Fibroblast of villous mesenchyme (primary cell): Measurements from ENCODE around the gene SURF4. TPM values are rescaled to one million over a fixed set of nuclear protein-coding genes. Genes with fewer than 3 reads are reported as not detected.

ENCODE experiments used
- DNase-seq: peaks from one replicate; pipeline ENCODE4 v3.0.0-alpha.2; 2010; ENCODE audit warnings: low read depth
- H3K4me3 ChIP-seq: 2 replicates; pipeline ENCODE4 v1.5.1; 2011; ENCODE audit warnings: low read depth, mild to moderate bottlenecking, low read length
- total RNA-seq: library from RNA; depleted of rRNA; stranded (reverse); fragments of >200 nt; gene quantifications from 2 replicates; pipeline ENCODE4 v1.2.3, GENCODE V29; 2012
- TF ChIP-seq, protein P1 (sequence below): IDR thresholded peaks from 2 replicates; pipeline ENCODE4 v1.5.1; 2012; ENCODE audit warnings: low read depth, mild to moderate bottlenecking, low read length; ENCODE audit not compliant: insufficient read depth

The SURF4 gene
- total RNA-seq, 1 donor: 513 TPM

DNA sequence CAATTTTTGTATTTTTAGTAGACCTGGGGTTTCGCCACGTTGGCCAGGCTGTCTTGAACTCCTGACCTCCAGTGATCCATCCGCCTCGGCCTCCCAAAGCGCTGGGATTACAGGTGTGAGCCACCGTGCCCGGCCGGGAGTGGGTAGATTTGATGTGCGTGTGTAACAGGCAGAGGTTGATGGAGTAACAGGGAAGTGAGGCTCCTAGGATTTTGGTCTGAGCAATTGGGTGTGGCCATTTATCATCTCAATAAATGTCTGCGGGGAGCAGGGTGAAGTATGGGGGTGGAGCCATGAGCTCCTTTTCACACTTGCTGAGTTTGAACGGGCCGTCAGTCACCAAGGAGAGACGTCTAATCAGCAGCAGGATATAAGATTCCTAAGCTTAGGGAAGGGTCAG is 43.1 kb upstream of the SURF4 start:
- no peak overlapping the region for H3K4me3 ChIP-seq
- no peak for DNase-seq
- TF ChIP-seq, protein P1, sequence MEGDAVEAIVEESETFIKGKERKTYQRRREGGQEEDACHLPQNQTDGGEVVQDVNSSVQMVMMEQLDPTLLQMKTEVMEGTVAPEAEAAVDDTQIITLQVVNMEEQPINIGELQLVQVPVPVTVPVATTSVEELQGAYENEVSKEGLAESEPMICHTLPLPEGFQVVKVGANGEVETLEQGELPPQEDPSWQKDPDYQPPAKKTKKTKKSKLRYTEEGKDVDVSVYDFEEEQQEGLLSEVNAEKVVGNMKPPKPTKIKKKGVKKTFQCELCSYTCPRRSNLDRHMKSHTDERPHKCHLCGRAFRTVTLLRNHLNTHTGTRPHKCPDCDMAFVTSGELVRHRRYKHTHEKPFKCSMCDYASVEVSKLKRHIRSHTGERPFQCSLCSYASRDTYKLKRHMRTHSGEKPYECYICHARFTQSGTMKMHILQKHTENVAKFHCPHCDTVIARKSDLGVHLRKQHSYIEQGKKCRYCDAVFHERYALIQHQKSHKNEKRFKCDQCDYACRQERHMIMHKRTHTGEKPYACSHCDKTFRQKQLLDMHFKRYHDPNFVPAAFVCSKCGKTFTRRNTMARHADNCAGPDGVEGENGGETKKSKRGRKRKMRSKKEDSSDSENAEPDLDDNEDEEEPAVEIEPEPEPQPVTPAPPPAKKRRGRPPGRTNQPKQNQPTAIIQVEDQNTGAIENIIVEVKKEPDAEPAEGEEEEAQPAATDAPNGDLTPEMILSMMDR: no peak

DNA sequence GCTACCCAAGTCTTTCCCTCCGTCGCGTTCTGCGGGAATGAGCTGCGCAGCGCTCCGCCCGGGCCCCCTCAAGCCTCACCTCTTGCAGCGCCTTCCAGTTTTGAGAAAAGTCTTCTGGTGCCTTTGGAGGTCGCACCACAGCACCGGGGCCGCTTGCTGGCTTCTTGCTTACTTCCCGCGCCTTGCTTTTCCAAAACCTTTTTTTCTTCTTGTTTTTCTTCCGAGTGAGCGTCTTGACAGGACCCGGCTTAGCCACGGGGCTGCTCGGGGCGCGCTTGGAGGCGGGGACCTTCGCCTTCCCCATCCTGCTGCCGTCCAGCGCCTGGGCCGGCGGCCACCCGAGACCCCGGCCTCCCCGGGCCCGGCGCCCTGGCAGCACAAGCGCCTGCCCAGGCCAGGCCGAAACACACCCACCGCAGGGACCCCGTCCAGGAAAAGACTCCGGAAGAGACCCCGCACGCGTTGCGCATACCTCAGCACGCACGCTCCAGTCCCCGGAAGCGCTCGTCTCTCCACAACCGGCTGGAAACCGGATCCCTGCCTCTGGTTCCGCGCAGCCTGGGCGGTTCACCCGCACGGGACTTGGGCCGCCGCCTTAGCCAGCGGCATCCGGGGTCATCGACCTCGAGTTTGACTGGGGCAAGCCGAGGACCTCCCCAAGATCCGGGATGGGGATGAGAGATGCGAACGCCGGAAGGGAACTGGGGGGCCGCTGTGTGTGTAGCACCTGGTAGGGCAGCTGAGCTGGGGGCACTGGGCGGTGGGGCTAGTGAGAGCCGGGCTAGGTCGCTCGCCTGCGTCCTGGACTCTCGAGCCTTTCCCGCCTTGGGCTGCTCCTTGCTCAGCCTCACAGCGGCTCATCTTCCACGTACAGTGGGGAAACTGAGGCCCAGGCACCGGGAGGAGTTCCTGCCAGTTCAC is 41.9 kb upstream of the SURF4 start, which contains the start of gene REXO4:
Gene REXO4 (minus strand): TSS at position 470 of the 921 bp plus-strand sequence. CDS start 166 bp downstream, at position 304.
- TF ChIP-seq, protein P1: no peak
- DNase-seq: peak; percentile 88
- peak within 1 kb of the TSS; percentile 88 for H3K4me3 ChIP-seq

DNA sequence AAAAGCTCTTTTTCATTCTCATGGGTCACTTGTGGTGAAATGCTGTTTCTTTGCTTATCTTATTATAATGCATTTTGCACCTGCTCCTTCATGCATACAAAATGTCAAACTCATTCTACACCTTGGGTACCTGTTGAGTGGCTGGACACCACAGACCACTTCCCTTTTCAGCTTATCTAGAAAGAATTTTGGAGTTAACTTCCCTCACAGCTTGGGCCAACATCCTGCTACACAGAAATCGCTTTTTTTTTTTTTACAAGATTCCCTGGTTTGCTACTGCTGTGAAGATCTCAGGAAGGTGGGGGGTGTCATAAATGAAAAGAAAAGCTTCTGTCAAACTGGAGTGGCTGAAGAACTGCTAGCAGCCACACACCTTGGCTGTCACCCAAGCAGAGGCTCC is 39.3 kb upstream of the SURF4 start:
- DNase-seq: no peak
- TF ChIP-seq, protein P1: no peak
- no peak overlapping the region for H3K4me3 ChIP-seq

DNA sequence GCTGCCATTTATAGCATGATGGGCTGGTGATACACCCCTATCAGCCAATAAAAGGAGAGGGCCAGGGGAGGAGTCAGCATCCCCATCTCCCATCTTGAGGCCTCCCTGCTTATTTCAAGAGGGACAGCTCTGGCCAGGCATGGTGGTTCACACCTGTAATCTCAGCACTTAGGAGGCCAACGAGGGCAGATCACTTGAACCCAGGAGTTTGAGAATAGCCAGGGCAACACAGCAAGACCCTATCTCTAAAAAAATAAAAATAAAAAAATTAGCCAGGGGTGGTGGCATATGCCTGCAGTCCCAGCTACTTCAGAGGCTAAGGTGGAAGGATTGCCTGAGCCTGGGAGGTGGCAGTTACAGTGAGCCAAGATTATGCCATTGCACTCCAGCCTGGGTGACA is 32.2 kb upstream of the SURF4 start:
- TF ChIP-seq, protein P1: no peak
- DNase-seq: no peak
- H3K4me3 ChIP-seq: no peak overlapping the region

DNA sequence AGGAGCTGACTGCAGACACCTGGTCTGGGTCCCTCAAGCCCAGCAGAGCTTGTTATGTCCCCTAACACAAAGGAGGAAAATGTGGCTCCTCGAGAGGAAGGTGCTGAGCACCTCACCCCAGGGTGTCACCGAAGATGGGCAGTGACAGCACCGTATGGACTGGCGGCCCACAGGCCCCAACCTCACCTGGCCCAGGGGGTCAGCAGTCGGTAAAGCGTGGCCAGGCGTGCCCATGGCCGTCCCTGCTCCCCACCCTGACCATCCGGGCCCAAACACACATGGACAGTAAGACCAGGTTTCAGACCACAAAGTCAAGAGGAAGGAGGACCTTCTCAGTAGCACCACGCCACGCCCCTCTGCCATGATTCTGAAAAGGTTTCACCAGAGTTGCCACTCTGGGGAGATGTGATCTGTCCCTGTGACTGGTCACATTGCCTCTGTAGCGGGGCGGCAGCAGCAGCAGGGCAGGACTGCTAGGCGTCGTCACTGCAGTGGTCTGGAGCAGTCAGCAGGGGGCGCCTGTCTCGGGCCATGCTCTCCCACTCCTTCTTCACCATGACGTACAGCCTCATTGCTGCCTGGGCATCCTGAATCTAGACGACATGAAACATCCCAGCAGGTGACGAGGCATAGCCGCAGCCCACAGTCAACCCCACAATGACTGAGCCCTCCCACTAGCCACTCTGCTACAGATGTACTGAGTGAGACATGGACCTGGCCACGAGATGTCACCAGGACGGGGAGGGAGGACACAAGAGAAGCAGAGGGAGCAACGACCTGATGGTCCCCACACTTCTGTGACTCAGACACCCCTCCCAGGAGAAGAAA is 30.8 kb upstream of the SURF4 start:
- peak; percentile 72 for DNase-seq
- no peak overlapping the region for H3K4me3 ChIP-seq
- TF ChIP-seq, protein P1: peak; percentile 90

DNA sequence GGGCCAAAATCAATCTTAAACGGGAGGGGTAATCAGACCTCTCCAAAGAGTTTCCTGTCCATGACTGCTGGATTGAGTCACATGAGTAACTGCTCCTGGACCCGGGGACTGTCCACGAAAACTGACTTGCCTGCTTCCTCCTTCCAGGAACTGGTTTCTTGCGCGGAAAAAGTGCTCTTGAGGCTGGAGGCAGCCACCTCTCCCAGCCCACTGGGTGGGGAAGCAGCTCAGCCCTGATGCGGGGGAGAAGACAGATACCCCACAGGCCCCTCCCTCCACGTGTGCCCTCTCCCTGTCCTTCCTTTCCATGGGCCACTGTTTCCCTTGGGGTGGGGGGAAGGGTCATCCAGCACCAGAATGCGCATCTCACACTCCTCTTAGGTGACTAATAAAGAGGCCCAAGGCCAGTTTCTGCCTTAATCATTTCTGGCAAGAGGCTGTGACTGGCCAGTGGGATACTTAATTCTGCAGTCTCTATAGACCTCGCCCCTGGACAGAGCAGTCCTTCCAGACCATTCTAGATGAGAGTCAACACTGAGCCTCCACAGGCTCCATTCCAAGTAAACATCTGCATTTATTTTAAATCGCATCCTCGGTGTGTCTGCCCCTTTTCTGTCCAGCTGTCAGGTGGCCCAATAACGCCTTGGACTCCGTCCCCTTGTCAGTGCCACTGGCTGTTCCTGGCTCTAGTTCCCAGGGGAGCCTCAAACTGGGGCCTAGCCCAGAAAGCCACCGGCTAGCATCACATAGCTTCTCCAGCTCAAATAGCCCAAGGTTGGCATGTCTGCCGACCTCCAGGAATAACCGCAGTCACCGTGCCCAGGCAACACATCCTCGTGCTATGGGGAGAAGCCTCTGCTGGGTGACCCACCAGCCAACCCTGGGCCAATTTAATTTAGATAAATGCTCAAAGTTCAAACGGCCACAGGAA is 29.9 kb upstream of the SURF4 start:
- H3K4me3 ChIP-seq: no peak overlapping the region
- TF ChIP-seq, protein P1: no peak
- no peak for DNase-seq
